A673 (cell line): ENCODE measurements around the gene RANBP10. TPM values are rescaled to one million over a fixed set of nuclear protein-coding genes. Genes with fewer than 3 reads are reported as not detected.

Experiments used
- BruUV-seq: library from RNA; stranded (reverse); fragments of 400-500 nt; replicated peaks from 2 replicates; lab custom pipeline; 2021; lab: Mats Ljungman, UMichigan
- CTCF ChIA-PET: fragments of 300-600 bp; sonication (Branson Sonifier 250); formaldehyde crosslinking; loops from one replicate; lab custom pipeline; 2022; ENCODE audit warnings: antibody characterized with exemption; lab: Charles Lee
- POLR2A ChIA-PET: fragments of 300-600 bp; sonication (Branson Sonifier 250); formaldehyde crosslinking; loops from one replicate; lab custom pipeline; 2022; ENCODE audit warnings: antibody characterized with exemption; ENCODE audit not compliant: low non-redundant PET; lab: Charles Lee
- DNase-seq: peaks from one replicate; pipeline ENCODE4 v3.0.0-alpha.2; 2015; ENCODE audit warnings: low spot score
- H3K27ac ChIP-seq: fragments of 200-600 bp; sonication (generic); 2 replicates; pipeline ENCODE4 v1.5.1; 2016; ENCODE audit warnings: mixed run types, low read depth, mild to moderate bottlenecking, mixed read lengths, antibody characterized with exemption, low read length; ENCODE audit not compliant: poor library complexity, severe bottlenecking
- H3K27me3 ChIP-seq: fragments of 200-600 bp; sonication (generic); replicated peaks from 2 replicates; pipeline ENCODE4 v1.6.1; 2017; ENCODE audit warnings: mixed run types, low read depth, mild to moderate bottlenecking, mixed read lengths, antibody characterized with exemption, low read length; ENCODE audit not compliant: insufficient read depth, poor library complexity
- H3K36me3 ChIP-seq: fragments of 200-600 bp; sonication (generic); 2 replicates; pipeline ENCODE4 v1.6.1; 2016; ENCODE audit warnings: mixed run types, mild to moderate bottlenecking, mixed read lengths, antibody characterized with exemption, low read length; ENCODE audit not compliant: insufficient read depth, poor library complexity, severe bottlenecking
- H3K4me1 ChIP-seq: fragments of 200-600 bp; sonication (generic); 2 replicates; pipeline ENCODE4 v1.6.1; 2017; ENCODE audit warnings: mixed run types, mild to moderate bottlenecking, mixed read lengths, antibody characterized with exemption, low read length; ENCODE audit not compliant: insufficient read depth, poor library complexity, severe bottlenecking
- H3K4me3 ChIP-seq: fragments of 200-600 bp; sonication (generic); 2 replicates; pipeline ENCODE4 v1.5.1; 2016; ENCODE audit warnings: low read depth, mixed run types, mild to moderate bottlenecking, mixed read lengths, low read length; ENCODE audit not compliant: poor library complexity, severe bottlenecking
- H3K9me3 ChIP-seq: fragments of 200-600 bp; sonication (generic); 2 replicates; pipeline ENCODE4 v1.6.1; 2016; ENCODE audit warnings: mixed run types, low read depth, mild to moderate bottlenecking, mixed read lengths, antibody characterized with exemption, low read length; ENCODE audit not compliant: poor library complexity, severe bottlenecking
- EZH2 ChIP-seq: fragments of 200-600 bp; sonication (generic); IDR thresholded peaks from 2 replicates; pipeline ENCODE4 v1.6.1; 2017; ENCODE audit warnings: borderline replicate concordance, low read depth, mild to moderate bottlenecking, mixed read lengths, antibody characterized with exemption, low read length; ENCODE audit not compliant: poor library complexity, severe bottlenecking
- intact Hi-C: fragments of 100-400 bp; cut with micrococcal nuclease; formaldehyde crosslinking; loops from one replicate; pipeline ENCODE4 v1.10.0; 2022; ENCODE audit not compliant: unreplicated experiment
- total RNA-seq: library from RNA; stranded (reverse); gene quantifications from 2 replicates; pipeline ENCODE4 v1.2.3, GENCODE V29; 2021
- TF ChIP-seq, protein P1 (sequence below): fragments of 300-800, 200-600 bp; sonication (generic); conservative IDR thresholded peaks from 2 replicates; pipeline ENCODE4 v1.5.1; 2017; ENCODE audit warnings: low read depth, mild to moderate bottlenecking, antibody characterized with exemption, low read length, moderate library complexity, mixed read lengths

Gene RANBP10
- total RNA-seq, 1 experiment from 2014 or later = 28.0 TPM

DNA sequence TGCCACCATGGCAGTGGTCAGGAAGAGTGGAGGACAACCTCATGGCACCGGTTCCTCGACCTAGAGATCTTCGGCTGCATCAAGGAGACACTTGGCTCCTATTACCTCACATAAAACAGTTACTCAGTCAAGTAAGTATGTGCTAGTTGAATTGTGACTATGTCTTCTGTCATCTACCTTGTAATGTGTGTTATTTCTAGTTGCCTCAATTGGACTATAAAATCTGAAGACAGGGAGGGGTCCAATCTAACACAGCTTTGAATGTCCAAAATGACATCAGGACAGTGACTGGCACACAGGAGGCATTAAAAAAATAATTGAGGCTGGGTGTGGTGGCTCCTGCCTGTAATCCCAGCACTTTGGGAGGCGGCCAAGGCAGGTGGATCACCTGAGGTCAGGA, 122.6 kb downstream of the RANBP10 start:
- no peaks in the 10 kb centered on the region for H3K27me3 ChIP-seq
- intact Hi-C loops = no loop called here
- no peak for DNase-seq
- no TSS peak for BruUV-seq
- peaks cover 16% of the 10 kb centered on the region for H3K36me3 ChIP-seq
- H3K9me3 ChIP-seq = no peaks in the 10 kb centered on the region
- no peak overlapping the region for H3K4me3 ChIP-seq
- no peak overlapping the region for H3K27ac ChIP-seq
- ChIA-PET POLR2A (no interaction called here), CTCF (no interaction called here)
- H3K4me1 ChIP-seq = no peaks in the 10 kb centered on the region
- TF ChIP-seq EZH2 = no peak
- TF ChIP-seq, protein P1, sequence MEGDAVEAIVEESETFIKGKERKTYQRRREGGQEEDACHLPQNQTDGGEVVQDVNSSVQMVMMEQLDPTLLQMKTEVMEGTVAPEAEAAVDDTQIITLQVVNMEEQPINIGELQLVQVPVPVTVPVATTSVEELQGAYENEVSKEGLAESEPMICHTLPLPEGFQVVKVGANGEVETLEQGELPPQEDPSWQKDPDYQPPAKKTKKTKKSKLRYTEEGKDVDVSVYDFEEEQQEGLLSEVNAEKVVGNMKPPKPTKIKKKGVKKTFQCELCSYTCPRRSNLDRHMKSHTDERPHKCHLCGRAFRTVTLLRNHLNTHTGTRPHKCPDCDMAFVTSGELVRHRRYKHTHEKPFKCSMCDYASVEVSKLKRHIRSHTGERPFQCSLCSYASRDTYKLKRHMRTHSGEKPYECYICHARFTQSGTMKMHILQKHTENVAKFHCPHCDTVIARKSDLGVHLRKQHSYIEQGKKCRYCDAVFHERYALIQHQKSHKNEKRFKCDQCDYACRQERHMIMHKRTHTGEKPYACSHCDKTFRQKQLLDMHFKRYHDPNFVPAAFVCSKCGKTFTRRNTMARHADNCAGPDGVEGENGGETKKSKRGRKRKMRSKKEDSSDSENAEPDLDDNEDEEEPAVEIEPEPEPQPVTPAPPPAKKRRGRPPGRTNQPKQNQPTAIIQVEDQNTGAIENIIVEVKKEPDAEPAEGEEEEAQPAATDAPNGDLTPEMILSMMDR = no peak

DNA sequence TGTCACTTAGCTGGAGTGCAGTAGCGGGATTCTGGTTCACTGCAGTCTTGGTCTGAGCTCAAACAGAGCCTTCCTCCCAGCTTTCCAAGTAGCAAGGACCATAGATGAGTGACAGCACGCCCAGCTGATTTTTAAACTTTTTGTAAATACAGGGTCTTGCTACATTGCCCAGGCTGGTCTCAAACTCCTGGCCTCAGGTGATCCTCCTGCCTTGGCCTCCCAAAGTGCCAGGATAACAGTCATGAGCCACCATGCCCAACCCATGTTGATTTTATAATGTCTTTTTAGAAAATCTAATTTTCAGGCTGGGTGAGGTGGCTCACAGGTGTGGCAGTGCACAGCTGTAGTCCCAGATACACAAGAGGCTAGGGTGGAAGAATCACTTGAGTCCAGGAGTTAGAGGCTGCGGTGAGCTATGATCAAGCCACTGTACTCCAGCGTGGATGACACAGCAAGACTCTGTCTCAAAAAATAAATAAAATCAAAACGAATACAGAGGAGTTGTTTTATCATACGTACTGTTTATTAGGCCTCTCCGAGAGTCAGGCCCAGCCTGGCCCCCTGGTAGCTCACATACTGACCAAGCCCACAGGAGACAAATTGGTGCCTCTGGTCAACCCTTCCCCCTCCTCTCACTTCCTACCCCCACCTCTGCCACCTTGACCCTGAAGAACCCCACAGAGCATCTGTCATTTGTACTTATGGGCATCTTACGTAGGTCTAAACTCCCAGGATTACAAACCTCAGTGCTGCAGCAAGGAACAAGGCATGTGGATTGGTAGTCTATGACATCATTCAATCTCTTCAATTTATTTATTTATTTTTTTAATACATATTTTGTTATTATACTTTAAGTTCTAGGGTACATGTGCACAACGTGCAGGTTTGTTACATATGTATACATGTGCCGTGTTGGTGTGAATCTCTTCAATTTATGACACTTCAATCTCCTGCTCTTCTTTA, 126.1 kb downstream of the RANBP10 start:
- Histone ChIP-seq H3K36me3 (peaks cover 16% of the 10 kb centered on the region), H3K4me3 (no peak overlapping the region), H3K9me3 (no peaks in the 10 kb centered on the region), H3K4me1 (no peaks in the 10 kb centered on the region), H3K27me3 (no peaks in the 10 kb centered on the region), H3K27ac (no peak overlapping the region)
- intact Hi-C loops = no loop called here
- BruUV-seq = no TSS peak
- DNase-seq = no peak
- CTCF ChIA-PET = no interaction called here
- TF ChIP-seq EZH2 = no peak
- TF ChIP-seq, protein P1 = no peak
- POLR2A ChIA-PET = no interaction called here

DNA sequence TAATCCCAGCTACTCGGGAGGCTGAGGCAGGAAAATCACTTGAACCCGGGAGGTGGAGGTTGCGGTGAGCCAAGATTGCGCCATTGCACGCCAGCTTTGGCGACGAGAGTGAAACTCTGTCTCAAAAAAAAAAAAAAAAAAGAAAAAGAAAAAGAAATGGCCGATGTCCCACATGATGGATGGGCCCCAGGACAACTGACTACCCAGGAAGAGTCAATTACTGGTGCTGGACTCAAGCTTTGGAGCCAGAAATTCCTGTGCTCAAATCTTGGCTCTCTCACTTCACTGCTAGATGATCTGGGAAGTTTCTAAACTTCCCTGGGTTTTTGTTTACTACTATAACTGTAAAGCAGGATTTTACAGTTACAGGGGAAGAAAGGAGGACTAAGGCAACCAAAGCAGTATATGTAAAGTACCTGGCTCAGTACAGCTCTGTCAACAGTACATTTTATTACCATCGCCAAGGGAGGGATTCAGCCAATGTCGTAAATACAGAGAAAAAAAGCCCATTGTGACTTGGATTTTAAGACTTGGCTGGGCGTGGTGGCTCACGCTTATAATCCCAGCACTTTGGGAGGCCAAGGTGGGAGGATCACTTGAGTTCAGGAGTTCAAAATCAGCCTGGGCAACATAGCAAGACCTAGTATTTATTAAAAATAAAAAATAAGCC, 127.9 kb downstream of the RANBP10 start:
- Histone ChIP-seq H3K9me3 (no peaks in the 10 kb centered on the region), H3K27me3 (no peaks in the 10 kb centered on the region), H3K36me3 (peaks cover 6% of the 10 kb centered on the region), H3K27ac (no peak overlapping the region), H3K4me3 (no peak overlapping the region), H3K4me1 (peaks cover 11% of the 10 kb centered on the region)
- ChIA-PET CTCF (interaction anchor here (0.7 kb wide), 1 partner anchor 170 kb away, joined by 5 read pairs; no protein-coding TSS in a partner anchor), POLR2A (no interaction called here)
- BruUV-seq = no TSS peak
- no peak for TF ChIP-seq EZH2
- TF ChIP-seq, protein P1 = no peak
- intact Hi-C loops = no loop called here
- no peak for DNase-seq
